ENCODE data around the gene PRR5L. TPM values are rescaled to one million over a fixed set of nuclear protein-coding genes. Genes with fewer than 3 reads are reported as not detected.

The PRR5L gene
- total and polyA plus RNA-seq, 9 of the 15 experiments (the other 6 are each of a cell fraction or from before 2014, with no cell fraction given) = 0.11 to 0.60 (median 0.36) TPM; not detected in 2

GRCh38 chr11:36265793-36266628 lies 30.1 kb upstream of the PRR5L start (continued):
- TF ChIP-seq CTCF (IDR thresholded peaks at IDR 0.05 in 2 of 3, conservative IDR thresholded peaks at IDR 0.05 in 1 of 3; ENCODE audit: insufficient read depth in 2 of 3, low read depth in 1 of 3, low read length in 3 of 3) (peak; percentile 79 to 89 (median 79)), RBM39 (optimal IDR thresholded peaks at IDR 0.05; ENCODE audit: low read depth, low read length) (peak; percentile 74), ZNF282 (CRISPR knock-in tag; IDR thresholded peaks at IDR 0.05) (no peak)

GRCh38 chr11:36266767-36267166 lies 29.3 kb upstream of the PRR5L start:
- WGBS (ENCODE audit: insufficient coverage, low coverage, missing lambda C conversion rate) = 3% methylated on average over 5 of the region's 5 CpGs
- in situ Hi-C loops (cut with MboI) = loop anchor here (10.0 kb wide), 3 partner anchors 232 to 792 kb away; no protein-coding TSS in a partner anchor
- Histone ChIP-seq H3K36me3 (ENCODE audit: control insufficient read depth, insufficient read depth, low read length) (no peaks in the 10 kb centered on the region), H4K20me1 (replicated peaks; ENCODE audit: control insufficient read depth, insufficient read depth, low read length) (no peaks in the 10 kb centered on the region; the same call in 1 of the 2 replicates), H2AFZ (ENCODE audit: low read depth, low read length) (no peak overlapping the region), H3K79me2 (ENCODE audit: control insufficient read depth, insufficient read depth, low read length) (no peaks in the 10 kb centered on the region), H3K27me3 (ENCODE audit: control insufficient read depth in 2 of 2, insufficient read depth in 2 of 2, low read length in 2 of 2) (no peaks in the 10 kb centered on the region; a peak in 2 of 5 replicates), H3K9me1 (ENCODE audit: control insufficient read depth, insufficient read depth, low read length) (peaks cover 2% of the 10 kb centered on the region), H3K4me3 (no peak overlapping the region), H3K9me3 (replicated peaks; ENCODE audit: control insufficient read depth, insufficient read depth, low read depth, low read length) (no peaks in the 10 kb centered on the region), H3K27ac (ENCODE audit: extremely low read depth, low read depth, low read length) (no peak overlapping the region), H3K4me1 (replicated peaks in 1 of 2; ENCODE audit: control insufficient read depth in 2 of 2, insufficient read depth in 2 of 2, low read length in 2 of 2) (no peaks in the 10 kb centered on the region), H3K4me2 (ENCODE audit: insufficient read depth, low read length) (no peak overlapping the region), H3K9ac (ENCODE audit: insufficient read depth in 1 of 2, low read depth in 2 of 2, low read length in 2 of 2) (no peak overlapping the region)
- CTCF ChIA-PET (ENCODE audit: low intra/inter-chr PET ratio) = interaction anchor here (1.2 to 2.9 kb wide), 2 partner anchors 445 to 650 kb away, joined by 5 to 23 read pairs; no protein-coding TSS in a partner anchor
- TF ChIP-seq IRF1 (CRISPR knock-in tag; IDR thresholded peaks at IDR 0.05; ENCODE audit: borderline replicate concordance) = no peak
- no peak for TF ChIP-seq GATAD2B (IDR thresholded peaks at IDR 0.05; ENCODE audit: borderline replicate concordance)
- TF ChIP-seq SRF (CRISPR knock-in tag; IDR thresholded peaks at IDR 0.05) = no peak
- no peak for TF ChIP-seq GTF2B (IDR thresholded peaks at IDR 0.05; ENCODE audit: extremely low read depth, insufficient read length)
- BruUV-seq (replicated peaks) = no TSS peak
- intact Hi-C loops (cut with micrococcal nuclease) = loop anchor here (1.0 to 5.0 kb wide), 2 partner anchors 650 to 779 kb away; no protein-coding TSS in a partner anchor
- DNase-seq (ENCODE audit: extremely low read depth in 1 of 4, low spot score in 3 of 4) = no peak
- no peak for FAIRE-seq
- POLR2A ChIA-PET = interaction anchor here (0.5 to 1.3 kb wide), 2 partner anchors 8 to 23 kb away, joined by 3 to 4 read pairs; no protein-coding TSS in a partner anchor
- ATAC-seq = no peak

Data from K562 (cell line).